ENCODE measurements around the gene TBX18. TPM values are rescaled to one million over a fixed set of nuclear protein-coding genes. Genes with fewer than 3 reads are reported as not detected.

TBX18 gene
- total and polyA plus RNA-seq, 9 of the 15 experiments (the other 6 are each of a cell fraction or from before 2014, with no cell fraction given), result 4.0 to 36.1 (median 20.7) TPM

GRCh38 chr6:84763003-84763885, 1.2 kb downstream of the TBX18 start (continued):
- TF ChIP-seq ZBTB5 (IDR thresholded peaks at IDR 0.05), result no peak
- TF ChIP-seq ZNF445 (CRISPR knock-in tag; IDR thresholded peaks at IDR 0.05; ENCODE audit: low read depth), result no peak
- no peak for TF ChIP-seq RFX7 (CRISPR knock-in tag; IDR thresholded peaks at IDR 0.05)
- TF ChIP-seq NBN (IDR thresholded peaks at IDR 0.05; ENCODE audit: low read depth), result no peak
- no peak for TF ChIP-seq USF1 (CRISPR knock-in tag; IDR thresholded peaks at IDR 0.05)
- no peak for TF ChIP-seq HMBOX1 (IDR thresholded peaks at IDR 0.05)
- TF ChIP-seq TBL1XR1 (IDR thresholded peaks at IDR 0.05; ENCODE audit: low read length in 2 of 2), result no peak
- no peak for TF ChIP-seq ZNF354B (CRISPR knock-in tag; IDR thresholded peaks at IDR 0.05)
- TF ChIP-seq ELF1 (tag; IDR thresholded peaks at IDR 0.05), result peak; percentile 90
- peak; percentile 33 to 41 (median 33); a peak in 3 of 6 replicates for TF ChIP-seq CTCF (IDR thresholded peaks at IDR 0.05 in 2 of 3, conservative IDR thresholded peaks at IDR 0.05 in 1 of 3; ENCODE audit: insufficient read depth in 2 of 3, low read depth in 1 of 3, low read length in 3 of 3)
- peak; percentile 95 to 99 for TF ChIP-seq UBTF (IDR thresholded peaks at IDR 0.05; ENCODE audit: borderline replicate concordance in 1 of 2, low read depth in 2 of 2, low read length in 2 of 2)
- no peak for TF ChIP-seq MBD1 (CRISPR knock-in tag; IDR thresholded peaks at IDR 0.05)
- TF ChIP-seq ZNF449 (CRISPR knock-in tag; IDR thresholded peaks at IDR 0.05), result no peak
- TF ChIP-seq MAZ (CRISPR knock-in tag; conservative IDR thresholded peaks at IDR 0.05 in 1 of 2, IDR thresholded peaks at IDR 0.05 in 1 of 2), result peak; percentile 57 to 63; a peak in 3 of 4 replicates
